GM18868 (cell line): ENCODE data around the gene SAG.

Experiments
- ATAC-seq: cut with Tn5 transposase; IDR thresholded peaks from one replicate; pipeline ENCODE4 v1.9.1; 2021; ENCODE audit warnings: mild to moderate bottlenecking, moderate library complexity; ENCODE audit not compliant: unreplicated experiment

The SAG gene

GRCh38 chr2:233353769-233354499 is 46.3 kb downstream of the SAG start, which contains the start of gene DGKD:
DGKD (plus strand) TSS chr2:233354494; CDS start chr2:233354519, 25 bp downstream.
- peak; percentile 53 for ATAC-seq

DNA sequence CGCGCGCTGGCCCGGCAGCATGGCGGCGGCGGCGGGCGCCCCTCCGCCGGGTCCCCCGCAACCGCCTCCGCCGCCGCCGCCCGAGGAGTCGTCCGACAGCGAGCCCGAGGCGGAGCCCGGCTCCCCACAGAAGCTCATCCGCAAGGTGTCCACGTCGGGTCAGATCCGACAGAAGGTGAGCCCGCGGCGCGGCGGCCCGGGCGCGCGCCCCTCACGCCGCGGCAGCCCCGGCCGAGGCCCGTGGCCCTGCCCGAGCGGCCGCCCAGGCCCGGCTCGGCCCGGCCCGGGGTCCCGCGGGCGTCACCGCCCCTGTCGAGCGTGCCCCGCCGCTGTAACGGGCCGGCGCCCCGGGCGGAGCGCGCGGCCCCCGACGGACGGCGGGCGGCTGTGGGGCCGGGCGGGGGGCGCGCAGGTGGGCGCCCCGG is 46.9 kb downstream of the SAG start:
- ATAC-seq, result peak; percentile 21

- no peak for ATAC-seq
These were observed 47.5 kb downstream of the SAG start for GRCh38 chr2:233354971-233355574.

GRCh38 chr2:233355916-233356315 is 48.3 kb downstream of the SAG start:
- no peak for ATAC-seq

GRCh38 chr2:233356546-233357308 is 49.1 kb downstream of the SAG start:
- ATAC-seq, result no peak

DNA sequence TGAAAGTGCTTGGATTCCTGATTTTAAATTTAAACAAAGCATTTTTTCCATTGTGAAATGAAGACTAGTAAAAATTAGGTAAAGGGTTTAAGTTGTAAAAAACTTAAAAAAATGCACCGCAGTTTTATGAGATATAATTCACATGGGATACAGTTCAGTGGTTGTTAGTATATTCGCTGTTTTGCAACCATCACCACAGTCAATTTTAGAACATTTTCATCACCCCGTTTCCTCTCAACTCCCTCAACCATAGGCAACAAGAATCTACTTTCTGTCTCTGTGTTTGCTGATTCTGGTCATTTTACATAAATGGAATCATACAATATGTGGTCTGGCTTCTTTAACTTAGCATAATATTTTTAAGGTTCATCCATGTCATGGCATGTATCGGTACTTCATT is 50.7 kb downstream of the SAG start:
- ATAC-seq, result no peak

GRCh38 chr2:233358947-233359346 is 51.3 kb downstream of the SAG start:
- ATAC-seq, result no peak

DNA sequence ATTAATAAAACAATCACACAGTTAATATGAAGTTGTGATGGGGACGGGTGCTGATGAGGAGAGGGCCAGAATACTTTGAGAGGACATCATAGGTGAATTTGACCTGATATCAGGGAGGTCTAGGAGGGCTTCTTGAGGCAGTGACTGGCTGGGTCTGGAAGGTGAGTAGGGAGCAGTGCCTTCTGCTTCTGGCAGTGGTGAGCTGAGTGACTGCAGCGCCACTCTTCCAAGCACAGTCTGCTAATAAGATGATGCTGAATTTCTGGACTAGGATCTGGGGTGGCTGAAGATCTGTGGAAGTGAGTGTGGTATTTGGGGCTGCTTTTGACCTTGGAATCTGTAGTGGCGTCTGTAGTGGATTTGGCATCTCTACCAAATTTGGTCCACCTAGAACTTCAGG is 52.2 kb downstream of the SAG start:
- ATAC-seq, result no peak

DNA sequence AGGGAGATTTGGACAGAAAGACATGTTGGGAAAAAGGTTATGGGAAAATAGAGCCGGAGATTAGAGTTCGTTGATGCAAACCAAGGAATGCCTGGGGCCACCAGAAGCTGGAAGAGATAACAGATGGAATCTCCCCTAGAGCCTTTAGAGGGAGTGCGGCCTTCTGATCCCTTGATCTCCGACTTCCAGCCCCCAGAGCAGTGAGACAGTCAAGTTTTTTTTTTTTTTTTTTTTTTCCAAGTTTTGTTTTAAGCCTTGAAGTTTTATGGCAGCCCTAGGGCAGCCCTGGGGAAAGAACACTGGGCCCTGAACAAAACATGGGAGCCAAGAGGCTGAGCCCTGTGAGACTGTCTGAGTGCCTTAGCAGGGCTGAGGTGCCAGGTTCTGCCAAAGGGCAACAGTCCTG is 53.2 kb downstream of the SAG start:
- ATAC-seq, result no peak

DNA sequence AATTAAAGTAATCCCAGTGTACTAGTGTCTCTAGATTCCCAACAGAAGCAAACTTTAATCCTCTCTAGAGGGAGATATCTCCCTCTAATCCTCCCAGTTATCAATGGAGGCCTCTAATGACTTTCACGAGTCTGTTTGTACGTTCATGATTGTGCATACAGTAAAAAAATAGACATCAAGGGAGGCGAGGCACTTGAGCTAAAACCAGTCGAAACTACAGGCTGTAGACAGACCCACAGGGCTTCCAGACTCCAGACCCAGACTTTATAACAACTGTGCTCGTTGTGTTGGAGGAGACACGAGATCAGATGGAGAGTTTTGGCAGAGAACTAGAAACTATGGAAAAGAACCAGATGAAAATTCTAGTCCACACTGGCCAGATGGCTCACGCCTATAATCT is 53.7 kb downstream of the SAG start:
- ATAC-seq, result no peak

DNA sequence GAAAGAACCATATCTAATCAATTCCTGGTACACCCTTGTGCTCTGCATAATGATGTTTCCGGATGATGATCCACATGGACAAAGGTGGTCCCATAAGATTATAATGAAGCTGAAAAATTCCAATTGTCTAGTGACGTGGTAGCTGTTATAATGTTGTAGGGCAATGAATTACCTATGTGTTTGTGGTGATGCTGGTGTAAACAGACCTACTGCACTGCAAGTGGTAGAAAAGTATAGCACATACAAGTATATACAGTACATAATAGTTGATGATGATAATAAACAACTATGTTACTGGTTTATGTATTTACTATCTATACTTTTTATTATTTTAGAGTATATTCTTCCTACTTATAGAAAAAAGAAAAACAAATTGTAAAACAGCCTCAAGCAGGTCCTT is 55.1 kb downstream of the SAG start:
- ATAC-seq, result no peak

- ATAC-seq, result peak; percentile 55
These were observed 56.2 kb downstream of the SAG start for GRCh38 chr2:233363744-233364235.

- no peak for ATAC-seq
These were observed 58.4 kb downstream of the SAG start for GRCh38 chr2:233365861-233366520.

DNA sequence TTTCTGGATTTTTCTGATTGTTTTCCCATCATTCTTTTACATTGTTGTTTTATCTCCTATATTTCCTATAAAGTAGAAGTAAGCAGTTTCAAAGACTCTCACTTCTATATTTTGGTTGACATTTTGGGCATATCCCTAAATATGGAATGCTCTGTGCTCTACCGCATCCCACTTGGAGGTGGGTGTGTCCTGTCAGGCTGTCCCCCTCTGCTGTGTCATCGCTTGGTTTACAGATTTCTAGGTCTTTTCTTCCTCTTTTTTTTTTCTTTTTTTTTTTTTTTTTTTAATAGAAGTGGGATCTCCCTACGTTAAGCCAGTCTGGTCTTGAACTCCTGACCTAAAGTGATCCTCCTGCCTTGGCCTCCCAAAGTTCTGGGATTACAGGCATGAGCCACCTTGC is 60.0 kb downstream of the SAG start:
- ATAC-seq, result no peak

DNA sequence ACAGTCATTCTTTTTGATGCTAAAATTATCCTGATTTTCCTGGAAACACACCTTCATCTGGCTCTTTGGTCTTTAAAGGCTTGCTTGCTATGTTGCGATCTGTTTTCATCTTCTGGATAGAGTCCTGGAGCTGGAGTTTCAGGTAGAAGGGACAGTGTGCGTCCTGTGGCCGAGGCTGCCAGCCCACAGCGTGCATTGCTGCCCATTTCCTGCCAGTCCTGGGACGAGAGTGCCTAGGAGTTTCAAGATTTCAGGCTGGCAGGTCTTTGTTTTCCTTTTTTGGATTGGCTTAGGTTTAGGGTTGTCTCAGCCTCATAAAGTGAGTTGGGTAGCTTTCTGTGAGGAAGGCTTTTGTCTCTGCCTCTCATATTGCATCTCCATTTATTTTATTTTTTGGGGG is 61.1 kb downstream of the SAG start:
- ATAC-seq, result no peak

- ATAC-seq, result no peak
These were observed 61.8 kb downstream of the SAG start for GRCh38 chr2:233369462-233369861.

DNA sequence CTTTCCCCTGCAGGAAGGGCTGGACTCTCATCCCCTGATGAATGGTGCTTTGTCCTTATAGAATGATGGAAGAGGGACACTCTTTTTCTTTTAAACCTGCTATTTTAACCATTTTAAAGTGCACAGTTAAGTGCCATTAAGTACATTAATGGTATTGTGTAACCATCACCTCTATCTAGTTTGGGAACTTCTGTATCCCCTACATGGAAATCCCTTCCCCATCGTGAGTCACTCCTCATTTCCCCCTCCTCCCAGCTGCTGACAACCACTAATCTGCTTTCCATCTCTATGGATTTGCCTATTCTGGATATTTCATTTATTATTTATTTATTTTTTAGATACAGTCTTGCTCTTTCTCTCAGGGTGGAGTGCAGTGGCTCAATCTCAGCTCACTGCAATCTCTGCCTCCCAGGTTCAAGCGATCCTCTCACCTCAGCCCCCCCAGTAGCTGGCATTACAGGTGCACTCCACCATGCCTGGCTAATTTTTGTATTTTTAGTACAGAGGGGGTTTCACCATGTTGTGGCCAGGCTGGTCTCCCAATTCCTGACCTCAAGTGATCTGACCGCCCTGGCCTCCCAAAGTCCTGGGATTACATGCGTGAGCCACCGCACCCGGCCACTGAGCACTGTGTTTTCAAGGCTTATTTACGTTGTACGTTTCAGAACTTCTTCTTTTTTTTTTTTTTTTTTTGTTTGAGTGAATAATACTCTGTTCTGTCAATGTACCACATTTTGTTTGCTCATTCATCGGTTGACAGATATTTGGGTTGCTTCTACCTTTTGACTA is 62.5 kb downstream of the SAG start:
- no peak for ATAC-seq

DNA sequence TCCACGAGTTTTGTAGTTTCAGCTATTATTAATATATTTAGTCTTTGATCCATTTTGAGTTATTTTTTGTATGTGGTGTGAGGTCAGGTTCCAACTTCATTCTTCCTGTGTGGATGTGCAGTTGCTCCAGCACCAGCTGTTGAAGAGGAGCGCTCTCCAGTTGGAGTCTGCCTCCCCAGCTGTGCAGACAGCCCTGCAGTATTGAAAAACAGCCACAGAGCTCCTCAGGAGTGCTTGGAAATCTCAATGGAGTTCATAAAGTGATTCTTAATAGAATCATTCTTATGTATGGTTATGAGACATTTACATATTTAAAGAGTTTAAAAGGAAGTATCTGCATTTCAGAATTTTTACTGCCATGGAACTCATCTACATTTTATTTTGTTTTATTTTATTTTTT is 64.0 kb downstream of the SAG start:
- no peak for ATAC-seq

GRCh38 chr2:233372855-233373254 is 65.2 kb downstream of the SAG start:
- ATAC-seq, result no peak

DNA sequence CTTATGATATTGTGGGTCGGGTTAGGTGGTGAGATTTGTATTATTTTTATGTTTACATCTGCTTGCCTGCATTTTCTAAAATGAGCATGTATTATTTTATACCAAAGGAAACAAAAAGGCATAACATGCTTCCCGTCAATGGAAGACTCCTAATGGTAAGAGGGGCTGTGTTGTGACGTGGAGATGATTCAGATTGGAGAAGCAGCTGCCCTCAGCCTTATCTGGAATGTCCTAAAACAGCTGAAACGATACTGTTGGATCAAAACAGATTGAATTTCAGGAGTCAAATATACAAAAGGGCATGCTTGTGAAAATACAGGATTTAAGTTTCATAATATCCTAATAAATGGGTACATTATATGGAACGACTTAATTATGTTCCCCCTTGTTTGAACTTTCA is 65.7 kb downstream of the SAG start:
- ATAC-seq, result no peak
